Measurements from ENCODE around the gene LRRC14B.
"Not testable (repeated sequence)": the region's sequence is repeated elsewhere in the genome, so short reads cannot be mapped to it uniquely, and the experiment has no call there.

Gene LRRC14B

GRCh38 chr5:215256-215655 lies 24.0 kb downstream of the LRRC14B start:
- DNase-seq = peak; percentile 45

GRCh38 chr5:216076-216475 lies 24.8 kb downstream of the LRRC14B start:
- not testable (repeated sequence) for DNase-seq

GRCh38 chr5:217494-218456 lies 26.5 kb downstream of the LRRC14B start, which contains the start of the genes CCDC127 and SDHA:
TSS of gene CCDC127 (minus strand) at chr5:218153. CDS start at chr5:216849, 1,304 bp downstream.
TSS of gene SDHA (plus strand) at chr5:218320. CDS start at chr5:218356, 36 bp downstream.
- DNase-seq = peak; percentile 91

GRCh38 chr5:218457-219291 lies 27.4 kb downstream of the LRRC14B start:
- DNase-seq = no peak

GRCh38 chr5:219460-219863 lies 28.2 kb downstream of the LRRC14B start:
- peak; percentile 34 for DNase-seq

GRCh38 chr5:219991-220390 lies 28.7 kb downstream of the LRRC14B start:
- no peak for DNase-seq

- DNase-seq = peak; percentile 10
Observed at GRCh38 chr5:222951-223715, 31.8 kb downstream of the LRRC14B start.

GRCh38 chr5:223791-224190 lies 32.5 kb downstream of the LRRC14B start:
- DNase-seq = no peak

- no peak for DNase-seq
Observed at GRCh38 chr5:225334-225733, 34.0 kb downstream of the LRRC14B start.

GRCh38 chr5:227375-227774 lies 36.1 kb downstream of the LRRC14B start:
- not testable (repeated sequence) for DNase-seq

- DNase-seq = no peak
Observed at GRCh38 chr5:228886-229285, 37.6 kb downstream of the LRRC14B start.

- DNase-seq = no peak
Observed at GRCh38 chr5:230711-231110, 39.4 kb downstream of the LRRC14B start.

- no peak for DNase-seq
Observed at GRCh38 chr5:231661-232060, 40.4 kb downstream of the LRRC14B start.

- DNase-seq = not testable (repeated sequence)
Observed at GRCh38 chr5:233426-233825, 42.1 kb downstream of the LRRC14B start.

- DNase-seq = no peak
Observed at GRCh38 chr5:234450-234849, 43.2 kb downstream of the LRRC14B start.

GRCh38 chr5:235527-235926 lies 44.2 kb downstream of the LRRC14B start:
- DNase-seq = not testable (repeated sequence)

- not testable (repeated sequence) for DNase-seq
Observed at GRCh38 chr5:237931-238330, 46.6 kb downstream of the LRRC14B start.

GRCh38 chr5:240550-240949 lies 49.3 kb downstream of the LRRC14B start:
- DNase-seq = not testable (repeated sequence)

GRCh38 chr5:241045-241669 lies 49.9 kb downstream of the LRRC14B start:
- DNase-seq = not testable (repeated sequence)

GRCh38 chr5:243683-244367 lies 52.5 kb downstream of the LRRC14B start:
- not testable (repeated sequence) for DNase-seq

- not testable (repeated sequence) for DNase-seq
Observed at GRCh38 chr5:245717-246116, 54.4 kb downstream of the LRRC14B start.

All from fibroblast of skin of right biceps (primary cell).